Left ventricle myocardium inferior (tissue), 1 donor: ENCODE data around the gene SPTBN4. TPM values are rescaled to one million over a fixed set of nuclear protein-coding genes. Genes with fewer than 3 reads are reported as not detected.

ENCODE experiments used
- DNase-seq: peaks from one replicate; pipeline ENCODE4 v3.0.0-alpha.2; 2020
- H3K27ac ChIP-seq: fragments of 200-600 bp; replicated peaks from 2 replicates; pipeline ENCODE4 v1.8.0; 2021
- H3K27me3 ChIP-seq: fragments of 200-600 bp; 2 replicates; pipeline ENCODE4 v1.8.0; 2021; ENCODE audit warnings: low read depth
- H3K36me3 ChIP-seq: fragments of 200-600 bp; 2 replicates; pipeline ENCODE4 v1.8.0; 2021
- H3K4me1 ChIP-seq: fragments of 200-600 bp; 2 replicates; pipeline ENCODE4 v1.8.0; 2021
- H3K4me3 ChIP-seq: fragments of 200-600 bp; 2 replicates; pipeline ENCODE4 v1.8.0; 2021; ENCODE audit warnings: mild to moderate bottlenecking, moderate library complexity
- H3K9me3 ChIP-seq: fragments of 200-600 bp; replicated peaks from 2 replicates; pipeline ENCODE4 v1.8.0; 2021
- intact Hi-C: fragments of 100-400 bp; cut with micrococcal nuclease; formaldehyde crosslinking; loops from one replicate; pipeline ENCODE4 v1.11.0; 2022
- total RNA-seq: library from RNA; stranded (reverse); fragmentation: NEBNext Ultra II Directional; extraction: Animal tissue kit (Norgen Biotek cat#: 25700); gene quantifications from one replicate; pipeline ENCODE4 v1.2.1, GENCODE V29; 2021
- TF ChIP-seq, protein P1 (sequence below): fragments of 200-600 bp; IDR thresholded peaks from 2 replicates; pipeline ENCODE4 v1.8.0; 2021; ENCODE audit warnings: antibody characterized with exemption, mild to moderate bottlenecking, borderline replicate concordance
- donor health status: DM: no; HTN: yes; CAD: no; lungs with severe emphysema.

The SPTBN4 gene
- total RNA-seq, 1 donor from 2014 or later: 6.1 TPM

DNA sequence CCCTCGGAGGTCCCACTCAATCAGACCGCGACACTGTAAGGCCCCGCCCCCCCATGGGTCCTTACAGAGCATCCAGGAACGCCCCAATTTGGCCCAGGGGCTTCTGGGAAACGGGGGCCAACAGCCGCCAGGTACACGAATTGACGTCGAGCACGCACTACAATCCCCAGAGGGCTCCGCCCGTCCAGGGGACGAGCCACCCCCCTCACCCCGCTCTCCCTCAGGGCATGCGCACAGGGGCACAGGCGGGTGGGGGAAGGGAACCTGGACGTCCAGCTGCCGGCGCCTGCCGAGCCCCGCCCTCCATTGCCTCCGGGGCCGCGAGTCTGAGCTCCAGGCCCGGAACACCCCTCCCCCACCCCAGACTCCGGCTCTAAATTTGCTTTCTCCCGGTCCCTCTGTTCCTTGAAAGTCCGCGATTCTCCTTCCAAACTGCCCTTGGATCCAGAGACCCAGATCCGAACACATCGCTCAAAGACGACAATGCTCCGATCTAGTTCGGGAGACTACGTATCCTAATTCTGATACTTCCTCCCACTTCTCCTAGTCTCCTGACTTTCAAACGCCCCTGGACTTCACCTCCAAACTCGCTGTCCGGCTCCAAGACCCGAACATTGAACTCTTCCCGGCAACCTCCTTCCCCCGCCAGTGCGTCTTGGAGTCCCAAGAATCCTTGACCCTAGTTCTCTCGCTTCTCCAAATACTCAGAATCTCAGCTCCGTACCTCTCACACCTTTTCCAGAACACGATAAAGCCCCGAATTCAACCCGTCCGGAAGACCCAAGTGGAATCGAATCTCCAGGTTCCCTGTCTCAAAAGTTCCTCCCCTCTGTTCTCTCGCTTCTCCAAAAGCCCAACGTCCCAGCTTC lies 23.4 kb upstream of the SPTBN4 start:
- no peaks in the 10 kb centered on the region for H3K9me3 ChIP-seq
- peak overlapping the region; percentile 99 for H3K4me3 ChIP-seq
- H3K27me3 ChIP-seq: no peaks in the 10 kb centered on the region
- intact Hi-C loops: loop anchor here (1.0 kb wide), 1 partner anchor 18 kb away; the partner anchor contains the start of gene SERTAD1
- TF ChIP-seq, protein P1, sequence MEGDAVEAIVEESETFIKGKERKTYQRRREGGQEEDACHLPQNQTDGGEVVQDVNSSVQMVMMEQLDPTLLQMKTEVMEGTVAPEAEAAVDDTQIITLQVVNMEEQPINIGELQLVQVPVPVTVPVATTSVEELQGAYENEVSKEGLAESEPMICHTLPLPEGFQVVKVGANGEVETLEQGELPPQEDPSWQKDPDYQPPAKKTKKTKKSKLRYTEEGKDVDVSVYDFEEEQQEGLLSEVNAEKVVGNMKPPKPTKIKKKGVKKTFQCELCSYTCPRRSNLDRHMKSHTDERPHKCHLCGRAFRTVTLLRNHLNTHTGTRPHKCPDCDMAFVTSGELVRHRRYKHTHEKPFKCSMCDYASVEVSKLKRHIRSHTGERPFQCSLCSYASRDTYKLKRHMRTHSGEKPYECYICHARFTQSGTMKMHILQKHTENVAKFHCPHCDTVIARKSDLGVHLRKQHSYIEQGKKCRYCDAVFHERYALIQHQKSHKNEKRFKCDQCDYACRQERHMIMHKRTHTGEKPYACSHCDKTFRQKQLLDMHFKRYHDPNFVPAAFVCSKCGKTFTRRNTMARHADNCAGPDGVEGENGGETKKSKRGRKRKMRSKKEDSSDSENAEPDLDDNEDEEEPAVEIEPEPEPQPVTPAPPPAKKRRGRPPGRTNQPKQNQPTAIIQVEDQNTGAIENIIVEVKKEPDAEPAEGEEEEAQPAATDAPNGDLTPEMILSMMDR: no peak
- peaks cover 47% of the 10 kb centered on the region for H3K4me1 ChIP-seq
- peaks cover 41% of the 10 kb centered on the region for H3K36me3 ChIP-seq
- peak; percentile 100 for DNase-seq
- peak overlapping the region; percentile 99 for H3K27ac ChIP-seq

GRCh38 chr19:40444000-40444824 lies 22.6 kb upstream of the SPTBN4 start, which contains the start of gene SERTAD3:
Gene SERTAD3, minus strand, starts transcription at chr19:40444335. Its CDS starts 2,255 bp downstream, at chr19:40442080.
- H3K27ac ChIP-seq: peak within 1 kb of the TSS; percentile 99
- H3K4me1 ChIP-seq: peaks cover 47% of the 10 kb centered on the region
- DNase-seq: peak; percentile 98
- peak within 1 kb of the TSS; percentile 99 for H3K4me3 ChIP-seq
- no peaks in the 10 kb centered on the region for H3K9me3 ChIP-seq
- H3K27me3 ChIP-seq: no peaks in the 10 kb centered on the region
- intact Hi-C loops: loop anchor here (1.0 kb wide), 1 partner anchor 19 kb away; the partner anchor contains the start of gene SERTAD1
- peaks cover 49% of the 10 kb centered on the region for H3K36me3 ChIP-seq
- TF ChIP-seq, protein P1: no peak

- Histone ChIP-seq H3K36me3 (peaks cover 56% of the 10 kb centered on the region), H3K4me1 (peaks cover 45% of the 10 kb centered on the region), H3K9me3 (no peaks in the 10 kb centered on the region), H3K4me3 (peak overlapping the region; percentile 99), H3K27ac (peak overlapping the region; percentile 99), H3K27me3 (no peaks in the 10 kb centered on the region)
- intact Hi-C loops: no loop called here
- no peak for DNase-seq
- TF ChIP-seq, protein P1: no peak
Measured at GRCh38 chr19:40444825-40445312, 21.9 kb upstream of the SPTBN4 start.

DNA sequence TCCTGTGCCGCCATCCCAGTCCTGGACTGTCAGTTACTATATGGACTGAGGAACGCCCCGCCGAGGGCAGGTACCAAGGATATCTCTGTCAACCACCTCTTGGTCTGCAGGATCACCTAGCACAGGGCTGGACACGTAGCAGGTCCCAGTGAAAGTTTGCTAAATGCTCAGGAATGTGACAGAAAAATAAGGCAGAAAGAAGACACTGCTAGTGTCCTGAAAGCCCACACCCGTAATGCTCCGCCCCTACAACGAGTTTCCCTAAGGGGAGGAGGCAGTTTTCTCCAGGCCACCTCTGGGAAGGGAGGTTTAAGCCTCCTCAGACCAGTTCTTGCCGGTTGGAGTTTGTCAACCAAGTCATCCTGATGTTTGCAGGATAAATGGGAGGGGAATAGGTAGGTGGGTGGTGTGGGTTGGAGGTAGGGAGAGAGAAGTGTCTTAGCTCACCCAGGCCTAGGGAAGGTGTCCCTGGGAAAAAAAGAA lies 21.0 kb upstream of the SPTBN4 start:
- Histone ChIP-seq H3K4me1 (peaks cover 36% of the 10 kb centered on the region), H3K27me3 (no peaks in the 10 kb centered on the region)

More for the DNA sequence above, 21.0 kb upstream of the SPTBN4 start:
- peaks cover 47% of the 10 kb centered on the region for H3K36me3 ChIP-seq
- TF ChIP-seq, protein P1: no peak
- no peak overlapping the region for H3K27ac ChIP-seq
- H3K4me3 ChIP-seq: no peak overlapping the region
- intact Hi-C loops: no loop called here
- no peaks in the 10 kb centered on the region for H3K9me3 ChIP-seq
- no peak for DNase-seq
